K562 (cell line): ENCODE results near the gene IGFALS. TPM values are rescaled to one million over a fixed set of nuclear protein-coding genes. Genes with fewer than 3 reads are reported as not detected.

Source experiments
- ATAC-seq: fragments of 200-7000 bp; cut with Tn5 transposase; 3 replicates; pipeline ENCODE4 v1.9.1; 2020; ENCODE audit warnings: moderate library complexity
- BruUV-seq: library from RNA; stranded (reverse); fragments of 400-500 nt; replicated peaks from 2 replicates; lab custom pipeline; 2021; lab: Mats Ljungman, UMichigan
- CTCF ChIA-PET: fragments of 300-600 bp; formaldehyde crosslinking; extraction: SDS; loops from one replicate; lab custom pipeline; 2021; ENCODE audit warnings: low intra/inter-chr PET ratio; lab: Yijun Ruan, JAX
- POLR2A ChIA-PET: fragments of 300-600, 350-650 bp; sonication (Branson Sonifier 250); formaldehyde crosslinking; extraction: SDS; loops from one replicate; lab custom pipeline; 2021; ENCODE audit warnings: antibody characterized with exemption, inconsistent platforms; lab: Yijun Ruan, JAX
- DNase-seq, 4 experiments: peaks; one replicate each; pipeline versions ENCODE4 v3.0.0 to v3.0.0-alpha.2; 2011 to 2018; ENCODE audit warnings: low spot score in 3 of 4, mixed read lengths in 3 of 4; ENCODE audit errors: extremely low read depth in 1 of 4
- FAIRE-seq: peaks from 2 replicates; lab custom pipeline; 2011; peaks lifted over from hg19 to GRCh38; lab: Jason Lieb, UNC
- H2AFZ ChIP-seq: 2 replicates; pipeline ENCODE4 v1.6.0; 2011; ENCODE audit warnings: low read depth, low read length, control low read depth, inconsistent platforms
- H3K27ac ChIP-seq: fragments of 200-600 bp; 3 replicates; pipeline ENCODE4 v1.8.0; 2011; ENCODE audit warnings: low read depth, mild to moderate bottlenecking, control low read depth, inconsistent platforms, low read length, moderate library complexity, mixed read lengths; ENCODE audit errors: extremely low read depth
- H3K27me3 ChIP-seq, 2 experiments: fragments of 300-600 bp in 1 of 2; 2 replicates in 1 of 2; 3 replicates in 1 of 2; pipeline versions ENCODE4 v1.6.0 to v1.8.0; 2011; ENCODE audit warnings: inconsistent platforms in 2 of 2, low read length in 2 of 2, mild to moderate bottlenecking in 1 of 2, mixed read lengths in 1 of 2, moderate library complexity in 1 of 2; ENCODE audit not compliant: control insufficient read depth in 2 of 2, insufficient read depth in 2 of 2
- H3K36me3 ChIP-seq: fragments of 300-600 bp; 3 replicates; pipeline ENCODE4 v1.8.0; 2011; ENCODE audit warnings: mild to moderate bottlenecking, low read length, inconsistent platforms; ENCODE audit not compliant: control insufficient read depth, insufficient read depth
- H3K4me1 ChIP-seq, 2 experiments: fragments of 200-600 bp in 1 of 2; replicated peaks in 1 of 2; 2 replicates in 1 of 2; 3 replicates in 1 of 2; pipeline versions ENCODE4 v1.5.1 to v1.8.0; 2011; ENCODE audit warnings: inconsistent platforms in 2 of 2, low read length in 2 of 2, mild to moderate bottlenecking in 1 of 2, mixed read lengths in 1 of 2, moderate library complexity in 1 of 2; ENCODE audit not compliant: control insufficient read depth in 2 of 2, insufficient read depth in 2 of 2
- H3K4me2 ChIP-seq: 2 replicates; pipeline ENCODE4 v1.6.1; 2011; ENCODE audit warnings: low read length, control low read depth, inconsistent platforms, mixed read lengths; ENCODE audit not compliant: insufficient read depth
- H3K4me3 ChIP-seq: fragments of 200-600 bp; sonication (generic), shearing (Covaris generic); 2 replicates; pipeline ENCODE4 v1.5.1; 2016; ENCODE audit warnings: control low read depth, inconsistent platforms
- H3K79me2 ChIP-seq: fragments of 200-600 bp; 3 replicates; pipeline ENCODE4 v1.8.0; 2011; ENCODE audit warnings: low read length, inconsistent platforms; ENCODE audit not compliant: control insufficient read depth, insufficient read depth
- H3K9ac ChIP-seq, 2 experiments: 2 replicates each; pipeline versions ENCODE4 v1.6.0 to v1.6.1; 2011; ENCODE audit warnings: low read depth in 2 of 2, low read length in 2 of 2, control low read depth in 1 of 2, inconsistent platforms in 1 of 2, mild to moderate bottlenecking in 1 of 2, mixed read lengths in 1 of 2; ENCODE audit not compliant: insufficient read depth in 1 of 2
- H3K9me1 ChIP-seq: one replicate; pipeline ENCODE4 v1.6.0; 2011; ENCODE audit warnings: inconsistent platforms, mild to moderate bottlenecking, low read length, moderate library complexity; ENCODE audit not compliant: control insufficient read depth, insufficient read depth
- H3K9me3 ChIP-seq: replicated peaks from 2 replicates; pipeline ENCODE4 v1.5.1; 2011; ENCODE audit warnings: low read depth, low read length, inconsistent platforms; ENCODE audit not compliant: control insufficient read depth, insufficient read depth
- H4K20me1 ChIP-seq: replicated peaks from 2 replicates; pipeline ENCODE4 v1.6.1; 2011; ENCODE audit warnings: low read length, inconsistent platforms, mixed read lengths; ENCODE audit not compliant: control insufficient read depth, insufficient read depth
- CXXC5 ChIP-seq: fragments of 250-450 bp; sonication (Bioruptor Pico); IDR thresholded peaks from 2 replicates; pipeline ENCODE4 v1.8.0; 2022; ENCODE audit warnings: inconsistent platforms, mild to moderate bottlenecking, moderate library complexity
- NBN ChIP-seq: fragments of 450-650 bp; IDR thresholded peaks from 2 replicates; pipeline ENCODE4 v1.6.1; 2016; ENCODE audit warnings: low read depth, mild to moderate bottlenecking
- NR3C1 ChIP-seq: sonication (generic); formaldehyde crosslinking; IDR thresholded peaks from 2 replicates; pipeline ENCODE4 v1.8.1; 2022; ENCODE audit warnings: missing genetic modification reagents
- RBM15 ChIP-seq: fragments of 200-400 bp; formaldehyde crosslinking; IDR thresholded peaks from 2 replicates; pipeline ENCODE4 v1.6.1; 2018; ENCODE audit warnings: mild to moderate bottlenecking, low read length, moderate library complexity; ENCODE audit not compliant: insufficient read depth
- ZNF184 ChIP-seq: sonication (generic); formaldehyde crosslinking; IDR thresholded peaks from 2 replicates; pipeline ENCODE4 v1.5.0; 2020; ENCODE audit warnings: missing genetic modification reagents
- ZNF239 ChIP-seq: fragments of 250-450 bp; sonication (Bioruptor Pico); IDR thresholded peaks from 2 replicates; pipeline ENCODE4 v1.4.0; 2020; ENCODE audit warnings: mild to moderate bottlenecking
- ZNF282 ChIP-seq: sonication (generic); formaldehyde crosslinking; IDR thresholded peaks from 2 replicates; pipeline ENCODE4 v1.8.1; 2023; ENCODE audit warnings: missing genetic modification reagents
- WGBS: fragments of 100-300 bp; shearing (Covaris generic); methylation state at CpG from one replicate; pipeline ENCODE4 v1.1.6; 2016; ENCODE audit warnings: low coverage, mixed read lengths; ENCODE audit not compliant: insufficient coverage; ENCODE audit errors: missing lambda C conversion rate; 5-methylcytosine and 5-hydroxymethylcytosine counted together
- in situ Hi-C: fragments of 300-500 bp; cut with MboI; formaldehyde crosslinking; loops from 4 replicates; pipeline ENCODE4 v1.15.0; 2018; ENCODE audit warnings: inconsistent platforms, mixed read lengths
- intact Hi-C: fragments of 100-400 bp; cut with micrococcal nuclease; formaldehyde crosslinking; loops from 2 replicates; pipeline ENCODE4 v1.14.2; 2022
- polyA plus RNA-seq, 8 experiments: library from polyadenylated mRNA; depleted of rRNA in 4 of 8; stranded (reverse) in 5 of 8; unstranded in 3 of 8; fragments of >200 nt; fragmentation: Nextera tagmentation in 2 of 8; fragmentation: Illumina TruSeq in 1 of 8; extraction: Ambion mirVana in 2 of 8; extraction: Trizol in 1 of 8; gene quantifications; 2 replicates each; pipeline versions ENCODE4 v1.2.1 to v1.2.3, GENCODE V29; 2011 to 2014; ENCODE audit warnings: inconsistent platforms in 1 of 8, missing spikeins in 1 of 8
- total RNA-seq, 7 experiments: library from RNA; depleted of rRNA in 6 of 7; stranded (reverse); fragments of >200 nt in 6 of 7; fragmentation: Illumina TruSeq in 2 of 7; extraction: Trizol in 2 of 7; gene quantifications; 2 replicates each; pipeline versions ENCODE4 v1.2.1 to v1.2.3, GENCODE V29; 2011 to 2021; ENCODE audit warnings: low replicate concordance in 1 of 7
- TF ChIP-seq, protein P1 (sequence below), 2 experiments: fragments of 450-650 bp; IDR thresholded peaks; 2 replicates each; pipeline ENCODE4 v1.6.1; 2016; ENCODE audit warnings: mild to moderate bottlenecking in 2 of 2, borderline replicate concordance in 1 of 2, low read depth in 1 of 2, moderate library complexity in 1 of 2

IGFALS gene
- total and polyA plus RNA-seq, 9 of the 15 experiments (the other 6 are each of a cell fraction or from before 2014, with no cell fraction given), result not detected

DNA sequence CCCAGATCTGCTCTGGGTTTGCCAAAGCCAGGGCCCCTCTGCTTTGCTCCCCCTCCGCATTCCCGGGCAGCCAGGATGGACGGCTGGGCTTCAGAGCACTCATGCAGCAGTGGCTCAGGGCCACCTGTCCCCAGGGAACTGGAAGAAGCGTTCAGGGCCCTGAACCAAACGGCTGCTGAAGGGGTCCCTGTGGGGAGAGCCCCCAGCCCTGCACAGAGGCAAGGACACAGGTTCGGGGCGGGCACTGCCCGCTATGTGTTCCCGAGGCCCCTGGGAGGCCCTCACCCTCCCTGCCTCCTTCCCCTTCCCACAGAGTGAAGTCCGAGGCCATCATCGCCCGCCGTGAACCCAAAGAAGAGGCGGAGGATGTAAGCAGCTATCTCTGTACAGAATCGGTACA lies 32.6 kb downstream of the IGFALS start:
- no peak for ATAC-seq
- FAIRE-seq, result no peak
- in situ Hi-C loops, result loop anchor here (5.0 kb wide), 1 partner anchor 49 kb away; no protein-coding TSS in a partner anchor
- TF ChIP-seq NR3C1 (CRISPR knock-in tag), result no peak
- no peak for TF ChIP-seq NBN
- TF ChIP-seq CXXC5, result no peak
- TF ChIP-seq ZNF239 (CRISPR knock-in tag), result no peak
- TF ChIP-seq ZNF184, result no peak
- no peak for TF ChIP-seq ZNF282 (CRISPR knock-in tag)
- TF ChIP-seq, protein P1, sequence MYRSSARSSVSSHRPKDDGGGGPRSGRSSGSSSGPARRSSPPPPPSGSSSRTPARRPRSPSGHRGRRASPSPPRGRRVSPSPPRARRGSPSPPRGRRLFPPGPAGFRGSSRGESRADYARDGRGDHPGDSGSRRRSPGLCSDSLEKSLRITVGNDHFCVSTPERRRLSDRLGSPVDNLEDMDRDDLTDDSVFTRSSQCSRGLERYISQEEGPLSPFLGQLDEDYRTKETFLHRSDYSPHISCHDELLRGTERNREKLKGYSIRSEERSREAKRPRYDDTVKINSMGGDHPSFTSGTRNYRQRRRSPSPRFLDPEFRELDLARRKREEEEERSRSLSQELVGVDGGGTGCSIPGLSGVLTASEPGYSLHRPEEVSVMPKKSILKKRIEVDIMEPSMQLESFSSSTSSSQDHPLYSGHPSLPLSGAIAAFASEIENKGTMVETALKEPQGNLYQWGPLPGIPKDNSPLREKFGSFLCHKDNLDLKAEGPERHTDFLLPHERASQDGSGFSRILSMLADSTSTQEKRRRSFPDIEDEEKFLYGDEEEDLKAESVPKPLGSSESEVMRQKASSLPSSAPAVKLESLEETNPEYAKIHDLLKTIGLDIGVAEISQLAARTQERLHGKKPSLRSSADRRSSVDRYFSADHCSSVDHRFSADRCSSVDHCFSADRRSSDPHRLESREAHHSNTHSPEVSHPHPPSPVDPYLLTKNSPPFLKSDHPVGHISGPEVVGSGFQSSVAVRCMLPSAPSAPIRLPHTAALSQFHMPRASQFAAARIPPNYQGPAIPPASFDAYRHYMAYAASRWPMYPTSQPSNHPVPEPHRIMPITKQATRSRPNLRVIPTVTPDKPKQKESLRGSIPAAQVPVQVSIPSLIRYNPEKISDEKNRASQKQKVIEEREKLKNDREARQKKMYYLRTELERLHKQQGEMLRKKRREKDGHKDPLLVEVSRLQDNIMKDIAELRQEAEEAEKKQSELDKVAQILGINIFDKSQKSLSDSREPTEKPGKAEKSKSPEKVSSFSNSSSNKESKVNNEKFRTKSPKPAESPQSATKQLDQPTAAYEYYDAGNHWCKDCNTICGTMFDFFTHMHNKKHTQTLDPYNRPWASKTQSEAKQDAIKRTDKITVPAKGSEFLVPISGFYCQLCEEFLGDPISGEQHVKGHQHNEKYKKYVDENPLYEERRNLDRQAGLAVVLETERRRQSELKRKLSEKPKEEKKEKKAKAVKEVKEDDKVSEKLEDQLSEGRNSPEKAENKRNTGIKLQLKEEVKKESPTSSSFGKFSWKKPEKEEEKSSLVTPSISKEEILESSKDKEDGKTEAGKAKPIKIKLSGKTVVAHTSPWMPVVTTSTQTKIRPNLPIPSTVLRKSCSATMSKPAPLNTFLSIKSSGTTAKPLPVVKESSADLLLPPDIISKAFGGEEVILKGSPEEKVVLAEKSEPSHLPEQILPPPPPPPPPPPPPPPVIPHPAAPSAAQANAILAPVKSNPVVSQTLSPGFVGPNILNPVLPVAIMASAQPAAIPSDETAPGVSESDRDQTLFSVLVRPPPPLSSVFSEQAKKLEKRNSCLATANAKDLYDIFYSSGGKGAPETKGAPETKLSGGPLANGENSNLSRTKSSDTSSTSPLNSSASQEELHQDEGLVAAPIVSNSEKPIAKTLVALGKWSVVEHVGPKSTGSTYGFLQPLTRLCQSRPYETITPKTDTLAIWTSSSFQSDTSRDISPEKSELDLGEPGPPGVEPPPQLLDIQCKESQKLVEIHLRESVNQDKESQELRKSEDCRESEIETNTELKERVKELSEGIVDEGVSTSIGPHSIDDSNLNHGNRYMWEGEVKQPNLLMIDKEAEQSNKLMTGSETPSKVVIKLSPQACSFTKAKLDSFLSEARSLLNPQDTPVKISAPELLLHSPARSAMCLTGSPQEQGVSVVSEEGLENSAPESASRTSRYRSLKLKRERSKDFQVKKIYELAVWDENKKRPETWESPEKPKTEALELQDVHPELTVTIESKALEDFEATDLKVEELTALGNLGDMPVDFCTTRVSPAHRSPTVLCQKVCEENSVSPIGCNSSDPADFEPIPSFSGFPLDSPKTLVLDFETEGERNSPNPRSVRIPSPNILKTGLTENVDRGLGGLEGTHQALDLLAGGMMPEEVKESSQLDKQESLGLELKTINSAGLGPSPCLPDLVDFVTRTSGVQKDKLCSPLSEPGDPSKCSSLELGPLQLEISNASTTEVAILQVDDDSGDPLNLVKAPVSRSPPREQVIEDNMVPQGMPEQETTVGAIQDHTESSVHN (IDR thresholded peaks at IDR 0.05; ENCODE audit: borderline replicate concordance in 1 of 2, low read depth in 1 of 2), result no peak
- no peak for TF ChIP-seq RBM15

More for the DNA sequence above, 32.6 kb downstream of the IGFALS start:
- 83% methylated on average over 10 of the region's 15 CpGs for WGBS
- ChIA-PET POLR2A (interaction anchor here (0.6 to 1.8 kb wide), 2 partner anchors 10 to 352 kb away, joined by 3 to 5 read pairs; no protein-coding TSS in a partner anchor), CTCF (no interaction called here)
- Histone ChIP-seq H3K9ac (no peak overlapping the region; a peak in 1 of 4 replicates), H3K27me3 (no peaks in the 10 kb centered on the region), H3K79me2 (no peaks in the 10 kb centered on the region; the same call in 2 of the 3 replicates), H3K4me2 (no peak overlapping the region), H2AFZ (no peak overlapping the region), H3K36me3 (peaks cover 51% of the 10 kb centered on the region; the same call in 2 of the 3 replicates), H3K27ac (no peak overlapping the region), H3K4me1 (peaks cover 9 to 70% of the 10 kb centered on the region in 2 experiments; a peak in 4 of 5 replicates), H3K4me3 (no peak overlapping the region), H3K9me3 (no peaks in the 10 kb centered on the region), H4K20me1 (no peaks in the 10 kb centered on the region), H3K9me1 (no peaks in the 10 kb centered on the region)
- intact Hi-C loops, result no loop called here
- DNase-seq, result no peak
- BruUV-seq, result no TSS peak
